Peyer's patch (tissue), 4 donors: ENCODE data around the gene SQSTM1.

Source experiments
- POLR2A ChIP-seq, 2 donors: fragments of 450-650 bp; IDR thresholded peaks; one replicate each; pipeline ENCODE4 v1.5.1; 2017; ENCODE audit warnings: antibody characterized with exemption in 2 of 2, mild to moderate bottlenecking in 2 of 2, moderate library complexity in 2 of 2
- TF ChIP-seq, protein P1 (sequence below), 6 experiments: fragments of 450-650 bp in 4 of 6; fragments of 200-600 bp in 2 of 6; sonication (generic) in 1 of 6; IDR thresholded peaks; one replicate each; pipeline ENCODE4 v1.5.1; 2017 to 2019; ENCODE audit warnings: antibody characterized with exemption in 6 of 6, mild to moderate bottlenecking in 3 of 6, moderate library complexity in 1 of 6

DNA sequence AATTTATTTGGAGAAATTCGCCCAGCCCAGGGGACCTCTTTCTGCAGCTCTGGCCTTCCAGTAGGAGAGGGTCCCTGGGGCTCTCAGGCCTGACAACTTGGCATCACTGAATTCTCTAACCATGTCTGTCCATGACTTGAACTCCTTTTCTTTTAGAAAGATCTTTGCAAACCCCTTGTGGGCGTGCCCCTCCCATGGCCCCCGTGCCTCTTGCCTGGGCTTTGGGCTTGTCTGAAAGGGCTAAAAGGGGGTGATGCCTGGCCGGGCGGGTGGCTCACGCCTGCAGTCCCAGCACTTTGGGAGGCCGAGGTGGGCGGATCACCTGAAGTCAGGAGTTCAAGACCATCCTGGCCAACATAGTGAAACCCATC is 3.2 kb upstream of the SQSTM1 start:
- TF ChIP-seq, protein P1, sequence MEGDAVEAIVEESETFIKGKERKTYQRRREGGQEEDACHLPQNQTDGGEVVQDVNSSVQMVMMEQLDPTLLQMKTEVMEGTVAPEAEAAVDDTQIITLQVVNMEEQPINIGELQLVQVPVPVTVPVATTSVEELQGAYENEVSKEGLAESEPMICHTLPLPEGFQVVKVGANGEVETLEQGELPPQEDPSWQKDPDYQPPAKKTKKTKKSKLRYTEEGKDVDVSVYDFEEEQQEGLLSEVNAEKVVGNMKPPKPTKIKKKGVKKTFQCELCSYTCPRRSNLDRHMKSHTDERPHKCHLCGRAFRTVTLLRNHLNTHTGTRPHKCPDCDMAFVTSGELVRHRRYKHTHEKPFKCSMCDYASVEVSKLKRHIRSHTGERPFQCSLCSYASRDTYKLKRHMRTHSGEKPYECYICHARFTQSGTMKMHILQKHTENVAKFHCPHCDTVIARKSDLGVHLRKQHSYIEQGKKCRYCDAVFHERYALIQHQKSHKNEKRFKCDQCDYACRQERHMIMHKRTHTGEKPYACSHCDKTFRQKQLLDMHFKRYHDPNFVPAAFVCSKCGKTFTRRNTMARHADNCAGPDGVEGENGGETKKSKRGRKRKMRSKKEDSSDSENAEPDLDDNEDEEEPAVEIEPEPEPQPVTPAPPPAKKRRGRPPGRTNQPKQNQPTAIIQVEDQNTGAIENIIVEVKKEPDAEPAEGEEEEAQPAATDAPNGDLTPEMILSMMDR (IDR thresholded peaks at IDR 0.05) = no peak
- TF ChIP-seq POLR2A (IDR thresholded peaks at IDR 0.05) = no peak
